Panc1 (cell line): ENCODE results near the gene ABHD11. TPM values are rescaled to one million over a fixed set of nuclear protein-coding genes. Genes with fewer than 3 reads are reported as not detected.

Source experiments
- ATAC-seq: fragments of 200-7000 bp; cut with Tn5 transposase; 2 replicates; pipeline ENCODE4 v1.9.1; 2020; ENCODE audit warnings: mild to moderate bottlenecking, moderate library complexity
- BruUV-seq: library from RNA; stranded (reverse); fragments of 400-500 nt; replicated peaks from 2 replicates; lab custom pipeline; 2021; lab: Mats Ljungman, UMichigan
- CTCF ChIA-PET: fragments of 300-600 bp; sonication (Branson Sonifier 250); formaldehyde crosslinking; loops from one replicate; lab custom pipeline; 2022; ENCODE audit warnings: antibody characterized with exemption; lab: Charles Lee
- POLR2A ChIA-PET: fragments of 300-600 bp; sonication (Branson Sonifier 250); formaldehyde crosslinking; loops from one replicate; lab custom pipeline; 2022; ENCODE audit warnings: antibody characterized with exemption; lab: Charles Lee
- DNase-seq: peaks from one replicate; pipeline ENCODE4 v3.0.0-alpha.2; 2010; ENCODE audit warnings: low read depth, low spot score
- H3K27ac ChIP-seq: 2 replicates; pipeline ENCODE4 v1.5.1; 2011; ENCODE audit warnings: mild to moderate bottlenecking, low read length, inconsistent platforms
- H3K27me3 ChIP-seq: fragments of 200-500 bp; sonication (Bioruptor generic); 2 replicates; pipeline ENCODE4 v1.6.0; 2014; ENCODE audit warnings: low read length, inconsistent platforms; ENCODE audit not compliant: control insufficient read depth, insufficient read depth
- H3K36me3 ChIP-seq: fragments of 200-500 bp; sonication (Bioruptor generic); 2 replicates; pipeline ENCODE4 v1.5.1; 2014; ENCODE audit warnings: inconsistent platforms, mild to moderate bottlenecking, low read length, moderate library complexity; ENCODE audit not compliant: control insufficient read depth, insufficient read depth
- H3K4me1 ChIP-seq: 2 replicates; pipeline ENCODE4 v1.5.1; 2011; ENCODE audit warnings: inconsistent platforms, mild to moderate bottlenecking, low read length, moderate library complexity; ENCODE audit not compliant: control insufficient read depth, insufficient read depth
- H3K4me3 ChIP-seq, 2 experiments: 2 replicates each; pipeline ENCODE4 v1.5.1; 2011 to 2012; ENCODE audit warnings: low read depth in 2 of 2, low read length in 2 of 2, mild to moderate bottlenecking in 2 of 2, inconsistent platforms in 1 of 2, moderate library complexity in 1 of 2
- H3K9me3 ChIP-seq: fragments of 200-500 bp; sonication (Bioruptor generic); 2 replicates; pipeline ENCODE4 v1.5.1; 2014; ENCODE audit warnings: low read depth, mild to moderate bottlenecking, inconsistent platforms, low read length, moderate library complexity; ENCODE audit not compliant: control insufficient read depth, insufficient read depth
- CTCF ChIP-seq: fragments of 450-650 bp; IDR thresholded peaks from 2 replicates; pipeline ENCODE4 v1.5.1; 2017; ENCODE audit warnings: mild to moderate bottlenecking
- POLR2AphosphoS5 ChIP-seq: IDR thresholded peaks from 2 replicates; pipeline ENCODE4 v1.6.1; 2012; ENCODE audit warnings: mild to moderate bottlenecking, low read depth, low read length, moderate library complexity
- REST ChIP-seq, 2 experiments: IDR thresholded peaks; 2 replicates each; pipeline ENCODE4 v1.6.1; 2011 to 2012; ENCODE audit warnings: low read depth in 2 of 2, control low read depth in 1 of 2, low read length in 1 of 2, mild to moderate bottlenecking in 1 of 2, moderate library complexity in 1 of 2; ENCODE audit not compliant: insufficient read depth in 1 of 2
- SIN3A ChIP-seq: IDR thresholded peaks from 2 replicates; pipeline ENCODE4 v1.6.1; 2012; ENCODE audit warnings: low read depth, mild to moderate bottlenecking, low read length, moderate library complexity, borderline replicate concordance; ENCODE audit not compliant: insufficient read depth
- TCF7L2 ChIP-seq: IDR thresholded peaks from 2 replicates; pipeline ENCODE4 v1.6.1; 2011; ENCODE audit warnings: mild to moderate bottlenecking, low read depth, low read length, inconsistent platforms
- in situ Hi-C: cut with HindIII; loops from 2 replicates; pipeline ENCODE4 v1.10.0; 2016; ENCODE audit warnings: low sequenced_read_pairs, low pct_unique_long_range_greater_than_20kb
- intact Hi-C: fragments of 100-400 bp; cut with micrococcal nuclease; formaldehyde crosslinking; loops from one replicate; pipeline ENCODE4 v1.10.0; 2022; ENCODE audit not compliant: unreplicated experiment
- total RNA-seq: library from RNA; stranded (reverse); gene quantifications from one replicate; pipeline ENCODE4 v1.2.1, GENCODE V29; 2021; ENCODE audit not compliant: unreplicated experiment

The ABHD11 gene
- total RNA-seq, 1 experiment from 2014 or later: 54.2 TPM

GRCh38 chr7:73718905-73719805, 19.4 kb downstream of the ABHD11 start, which contains the start of gene STX1A:
STX1A (minus strand) TSS chr7:73719669; CDS start chr7:73719631, 38 bp downstream.
- Histone ChIP-seq H3K4me3 (peak within 1 kb of the TSS; percentile 82 to 96), H3K36me3 (no peaks in the 10 kb centered on the region), H3K27me3 (no peaks in the 10 kb centered on the region), H3K27ac (peak within 1 kb of the TSS; percentile 96), H3K4me1 (peaks cover 62% of the 10 kb centered on the region), H3K9me3 (no peaks in the 10 kb centered on the region)
- POLR2A ChIA-PET: no interaction called here
- ATAC-seq (peak; percentile 63), DNase-seq (no peak)
- in situ Hi-C loops (no loop called here), intact Hi-C loops (no loop called here)
- BruUV-seq: no TSS peak
- CTCF ChIA-PET: no interaction called here
- TF ChIP-seq POLR2AphosphoS5 (peak; percentile 66), TCF7L2 (no peak), REST (IDR thresholded peaks at IDR 0.05; ENCODE audit: insufficient read depth in 1 of 2, low read depth in 2 of 2, low read length in 1 of 2) (no peak), CTCF (no peak), SIN3A (no peak)

- H3K36me3 ChIP-seq: no peaks in the 10 kb centered on the region
- H3K27me3 ChIP-seq: no peaks in the 10 kb centered on the region
- intact Hi-C loops (no loop called here), in situ Hi-C loops (no loop called here)
- peak overlapping the region; percentile 82 to 96 for H3K4me3 ChIP-seq
- CTCF ChIA-PET: no interaction called here
- DNase-seq (no peak), ATAC-seq (no peak)
- no TSS peak for BruUV-seq
- H3K9me3 ChIP-seq: no peaks in the 10 kb centered on the region
- TF ChIP-seq SIN3A (no peak), REST (IDR thresholded peaks at IDR 0.05; ENCODE audit: insufficient read depth in 1 of 2, low read depth in 2 of 2, low read length in 1 of 2) (no peak), POLR2AphosphoS5 (no peak), TCF7L2 (no peak), CTCF (no peak)
- H3K4me1 ChIP-seq: peaks cover 68% of the 10 kb centered on the region
- peak overlapping the region; percentile 96 for H3K27ac ChIP-seq
- POLR2A ChIA-PET: no interaction called here
Observed at GRCh38 chr7:73718438-73718881, 20.1 kb downstream of the ABHD11 start.
